Measurements from ENCODE around the gene TAT.

TAT gene

DNA sequence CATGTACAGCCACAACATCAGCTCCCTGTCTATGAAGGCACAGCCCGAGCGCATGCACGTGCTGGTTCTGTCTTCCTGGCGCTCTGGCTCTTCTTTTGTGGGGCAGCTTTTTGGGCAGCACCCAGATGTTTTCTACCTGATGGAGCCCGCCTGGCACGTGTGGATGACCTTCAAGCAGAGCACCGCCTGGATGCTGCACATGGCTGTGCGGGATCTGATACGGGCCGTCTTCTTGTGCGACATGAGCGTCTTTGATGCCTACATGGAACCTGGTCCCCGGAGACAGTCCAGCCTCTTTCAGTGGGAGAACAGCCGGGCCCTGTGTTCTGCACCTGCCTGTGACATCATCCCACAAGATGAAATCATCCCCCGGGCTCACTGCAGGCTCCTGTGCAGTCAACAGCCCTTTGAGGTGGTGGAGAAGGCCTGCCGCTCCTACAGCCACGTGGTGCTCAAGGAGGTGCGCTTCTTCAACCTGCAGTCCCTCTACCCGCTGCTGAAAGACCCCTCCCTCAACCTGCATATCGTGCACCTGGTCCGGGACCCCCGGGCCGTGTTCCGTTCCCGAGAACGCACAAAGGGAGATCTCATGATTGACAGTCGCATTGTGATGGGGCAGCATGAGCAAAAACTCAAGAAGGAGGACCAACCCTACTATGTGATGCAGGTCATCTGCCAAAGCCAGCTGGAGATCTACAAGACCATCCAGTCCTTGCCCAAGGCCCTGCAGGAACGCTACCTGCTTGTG is 40.0 kb downstream of the TAT start:
- DNase-seq (ENCODE audit: low read depth): no peak
- TF ChIP-seq, protein P1, sequence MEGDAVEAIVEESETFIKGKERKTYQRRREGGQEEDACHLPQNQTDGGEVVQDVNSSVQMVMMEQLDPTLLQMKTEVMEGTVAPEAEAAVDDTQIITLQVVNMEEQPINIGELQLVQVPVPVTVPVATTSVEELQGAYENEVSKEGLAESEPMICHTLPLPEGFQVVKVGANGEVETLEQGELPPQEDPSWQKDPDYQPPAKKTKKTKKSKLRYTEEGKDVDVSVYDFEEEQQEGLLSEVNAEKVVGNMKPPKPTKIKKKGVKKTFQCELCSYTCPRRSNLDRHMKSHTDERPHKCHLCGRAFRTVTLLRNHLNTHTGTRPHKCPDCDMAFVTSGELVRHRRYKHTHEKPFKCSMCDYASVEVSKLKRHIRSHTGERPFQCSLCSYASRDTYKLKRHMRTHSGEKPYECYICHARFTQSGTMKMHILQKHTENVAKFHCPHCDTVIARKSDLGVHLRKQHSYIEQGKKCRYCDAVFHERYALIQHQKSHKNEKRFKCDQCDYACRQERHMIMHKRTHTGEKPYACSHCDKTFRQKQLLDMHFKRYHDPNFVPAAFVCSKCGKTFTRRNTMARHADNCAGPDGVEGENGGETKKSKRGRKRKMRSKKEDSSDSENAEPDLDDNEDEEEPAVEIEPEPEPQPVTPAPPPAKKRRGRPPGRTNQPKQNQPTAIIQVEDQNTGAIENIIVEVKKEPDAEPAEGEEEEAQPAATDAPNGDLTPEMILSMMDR (IDR thresholded peaks at IDR 0.05; ENCODE audit: insufficient read depth, low read depth, low read length, missing control alignments): no peak
- no peak overlapping the region for H3K4me3 ChIP-seq (ENCODE audit: low read depth, low read length)

DNA sequence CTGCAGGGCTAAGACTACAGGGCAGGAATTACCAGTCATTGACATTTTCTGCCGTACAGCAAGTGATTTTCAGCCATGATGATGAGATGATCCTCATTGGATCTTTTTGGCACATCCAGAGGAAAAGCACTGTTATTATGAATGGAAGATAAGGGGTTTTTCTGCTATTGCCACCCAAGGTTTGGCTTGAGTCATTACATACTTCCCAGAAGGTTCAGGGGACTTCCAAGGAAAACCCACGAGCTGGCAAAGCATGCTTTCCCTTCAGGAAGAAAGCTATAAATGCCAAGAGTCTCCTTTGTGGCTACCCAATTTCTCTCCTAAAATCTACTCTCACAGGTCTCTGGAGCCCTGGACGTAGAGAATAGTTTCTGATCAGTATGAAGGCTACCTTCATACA is 44.5 kb downstream of the TAT start:
- no peak for DNase-seq (ENCODE audit: low read depth)
- no peak overlapping the region for H3K4me3 ChIP-seq (ENCODE audit: low read depth, low read length)
- TF ChIP-seq, protein P1 (IDR thresholded peaks at IDR 0.05; ENCODE audit: insufficient read depth, low read depth, low read length, missing control alignments): no peak

DNA sequence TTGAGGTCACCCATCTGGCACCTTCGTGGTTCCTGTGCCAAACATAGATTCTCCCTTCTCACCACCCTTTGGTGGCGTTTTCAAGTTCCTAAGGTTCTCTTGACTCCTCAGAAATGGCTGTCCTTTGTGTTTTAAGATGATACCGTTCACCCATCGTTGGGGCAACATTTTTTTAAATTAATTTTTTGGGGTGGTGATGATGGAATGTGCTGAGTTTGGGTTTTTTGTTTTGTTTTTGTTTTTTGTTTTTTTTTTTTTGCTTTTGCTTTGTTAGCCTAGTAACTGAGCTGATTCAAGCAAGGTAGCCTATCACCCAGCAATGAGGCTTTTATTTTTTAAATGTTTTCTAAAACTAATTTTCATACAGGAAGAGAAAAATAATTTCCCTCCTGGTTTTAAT is 48.0 kb downstream of the TAT start:
- TF ChIP-seq, protein P1 (IDR thresholded peaks at IDR 0.05; ENCODE audit: insufficient read depth, low read depth, low read length, missing control alignments): no peak

DNA sequence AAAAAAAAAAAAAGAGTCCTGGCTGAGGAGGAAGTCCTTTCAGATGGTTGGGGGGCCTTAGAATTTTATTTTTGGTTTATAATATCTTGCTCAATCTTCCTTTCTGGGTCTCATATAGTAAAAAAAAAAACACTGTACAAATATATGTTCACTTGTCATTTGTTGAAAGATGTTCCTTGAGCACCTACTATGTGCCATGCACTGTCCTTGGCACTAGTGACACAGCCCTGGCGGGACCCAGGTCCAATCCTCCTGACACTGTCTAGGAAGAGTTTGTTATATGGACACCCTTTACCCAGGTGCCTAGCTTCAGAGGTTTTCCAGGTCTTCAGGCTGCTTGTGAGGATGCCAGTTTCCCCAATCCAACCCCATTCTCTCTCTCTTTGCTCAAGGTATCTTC is 48.6 kb downstream of the TAT start:
- no peak for DNase-seq (ENCODE audit: low read depth)
- TF ChIP-seq, protein P1 (IDR thresholded peaks at IDR 0.05; ENCODE audit: insufficient read depth, low read depth, low read length, missing control alignments): no peak
- H3K4me3 ChIP-seq (ENCODE audit: low read depth, low read length): peak overlapping the region; percentile 5

More for the DNA sequence above, 48.0 kb downstream of the TAT start:
- peak; percentile 31 for DNase-seq (ENCODE audit: low read depth)
- H3K4me3 ChIP-seq (ENCODE audit: low read depth, low read length): peak overlapping the region; percentile 5

DNA sequence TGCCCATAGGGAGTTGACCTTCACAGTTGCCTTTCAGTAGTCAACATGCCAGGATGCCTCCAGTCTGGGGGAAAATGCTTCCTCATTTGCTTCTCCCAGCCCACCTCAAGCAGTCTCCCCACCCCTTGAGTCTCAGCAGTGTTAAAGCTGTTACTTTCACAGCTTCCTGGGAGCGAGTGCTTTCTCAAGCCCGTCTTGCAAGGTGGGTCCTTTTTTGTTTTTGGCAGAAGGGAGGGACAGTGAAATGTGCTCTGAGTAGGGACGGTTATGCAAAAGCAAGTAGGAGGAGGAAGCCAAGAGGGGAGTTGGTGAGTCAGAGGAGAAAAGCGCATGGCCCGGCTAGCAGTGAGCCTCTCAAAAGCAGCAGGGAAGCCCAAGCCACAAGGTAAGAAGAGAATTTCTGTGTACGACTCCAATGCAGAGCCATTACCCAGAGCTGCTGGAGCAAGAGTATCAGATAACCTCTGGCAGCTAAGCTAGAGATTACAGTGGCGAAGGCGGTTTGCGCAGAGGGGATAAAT is 50.7 kb downstream of the TAT start, which contains the start of gene CHST4:
Gene CHST4 (plus strand): TSS at position 316 of the 521 bp plus-strand sequence. CDS start 10,252 bp downstream, outside the sequence.
- DNase-seq (ENCODE audit: low read depth): peak; percentile 81
- H3K4me3 ChIP-seq (ENCODE audit: low read depth, low read length): peak within 1 kb of the TSS; percentile 62
- TF ChIP-seq, protein P1 (IDR thresholded peaks at IDR 0.05; ENCODE audit: insufficient read depth, low read depth, low read length, missing control alignments): no peak

DNA sequence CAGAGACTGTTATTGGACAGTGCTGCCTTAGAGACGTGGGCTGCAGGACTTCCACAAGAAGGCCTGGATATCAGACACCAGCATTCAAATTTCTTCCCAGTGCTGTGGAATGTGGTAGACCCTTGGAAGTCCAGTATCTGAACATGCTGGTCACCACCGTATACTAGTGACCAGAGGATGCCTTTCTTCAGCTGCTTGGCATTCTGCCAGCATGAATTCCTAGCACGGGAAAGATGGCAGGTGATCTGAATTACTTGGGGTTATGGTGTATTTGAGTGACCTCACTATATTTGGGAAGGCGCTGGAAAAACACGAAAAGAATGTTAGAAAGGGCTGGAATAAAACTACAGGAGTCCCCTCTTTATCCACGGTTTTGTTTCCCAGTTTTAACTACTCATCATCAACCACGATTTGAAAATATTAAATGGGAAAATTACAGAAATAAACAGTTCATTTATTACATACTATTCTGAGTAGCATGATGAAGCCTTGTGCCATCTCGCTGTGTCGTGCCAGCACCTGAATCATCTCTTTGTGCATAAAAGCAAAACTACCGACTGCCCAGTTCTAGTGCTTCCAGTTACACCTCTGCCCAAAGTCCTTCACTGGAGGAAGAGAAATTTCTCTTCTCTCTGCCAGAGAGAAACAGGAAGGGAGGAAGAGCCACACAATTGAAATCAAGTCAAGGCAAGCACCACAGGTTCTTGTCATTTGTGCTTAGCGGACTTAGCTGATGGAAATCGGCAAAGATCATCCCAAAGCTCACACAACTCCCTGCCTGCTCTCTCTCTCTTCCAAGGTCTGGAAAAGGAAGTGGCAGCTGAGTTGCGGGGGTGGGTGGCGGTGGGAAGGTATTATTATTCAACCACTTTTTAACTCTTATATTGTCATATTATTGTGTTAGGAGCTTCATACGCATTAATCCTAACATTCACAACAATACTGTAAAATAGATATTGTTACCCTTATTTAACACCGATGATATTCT is 52.0 kb downstream of the TAT start:
- no peak for DNase-seq (ENCODE audit: low read depth)
- no peak overlapping the region for H3K4me3 ChIP-seq (ENCODE audit: low read depth, low read length)
- TF ChIP-seq, protein P1 (IDR thresholded peaks at IDR 0.05; ENCODE audit: insufficient read depth, low read depth, low read length, missing control alignments): no peak

Data from GM12865 (cell line).